ENCODE data around the gene NWD2. TPM values are rescaled to one million over a fixed set of nuclear protein-coding genes. Genes with fewer than 3 reads are reported as not detected.
A peak's percentile ranks its signal among the peaks of the same experiment; 100 is the strongest.
"Not testable (repeated sequence)": the region's sequence is repeated elsewhere in the genome, so short reads cannot be mapped to it uniquely, and the experiment has no call there.

Gene NWD2
- 0.33 and 0.39 TPM in 2 replicates for total RNA-seq (2014; rRNA removed; shearing (Covaris generic))

GRCh38 chr4:37244583-37245390, at the start of gene NWD2:
NWD2 (plus strand) TSS chr4:37244743; CDS start chr4:37245068, 325 bp downstream.
- no peak for DNase-seq (ENCODE audit: low spot score)

DNA sequence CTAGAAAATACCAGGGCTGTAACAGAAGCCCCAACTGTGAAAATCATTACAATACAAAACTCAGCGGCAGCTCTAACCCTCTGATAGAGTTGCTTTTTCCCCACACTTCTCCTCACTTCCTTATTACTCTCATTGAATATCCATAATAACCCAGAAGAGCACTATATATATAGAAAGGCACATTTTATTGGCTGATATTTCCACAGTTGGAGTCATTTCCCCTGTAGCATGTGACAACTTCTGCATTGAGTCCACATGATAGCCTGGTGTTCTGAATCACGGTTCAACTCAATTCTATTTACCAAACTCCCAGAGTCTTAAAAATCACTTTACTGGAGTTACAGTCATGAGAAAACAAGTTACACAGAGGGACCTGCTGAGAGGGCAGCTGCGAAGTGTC, 46.6 kb upstream of the NWD2 start:
- DNase-seq (ENCODE audit: low spot score) = no peak

- not testable (repeated sequence) for DNase-seq (ENCODE audit: low spot score)
Observed at GRCh38 chr4:37204740-37205139, 39.8 kb upstream of the NWD2 start.

- no peak for DNase-seq (ENCODE audit: low spot score)
Observed at GRCh38 chr4:37216209-37216608, 28.3 kb upstream of the NWD2 start.

DNA sequence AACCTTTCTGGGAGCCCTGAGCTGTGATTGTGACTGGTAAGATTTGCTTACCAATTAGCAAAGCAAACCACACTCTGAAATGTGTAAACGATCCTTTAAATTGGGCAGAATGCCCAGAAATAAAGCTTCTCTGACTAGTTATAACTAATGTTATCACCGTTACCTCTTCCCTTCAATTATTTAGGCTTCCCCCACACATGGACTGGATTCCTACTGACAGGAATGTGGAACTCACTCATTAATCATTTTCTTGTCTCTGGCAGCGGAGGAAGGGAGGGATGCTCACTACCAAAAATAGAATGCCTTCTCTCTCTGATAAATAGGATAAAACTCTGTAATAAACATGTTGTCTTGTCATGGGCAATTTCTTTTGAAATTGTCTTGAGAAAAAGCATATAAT, 25.3 kb upstream of the NWD2 start:
- DNase-seq (ENCODE audit: low spot score) = no peak

- no peak for DNase-seq (ENCODE audit: low spot score)
Observed at GRCh38 chr4:37219990-37220389, 24.6 kb upstream of the NWD2 start.

- DNase-seq (ENCODE audit: low spot score) = no peak
Observed at GRCh38 chr4:37220685-37221084, 23.9 kb upstream of the NWD2 start.

DNA sequence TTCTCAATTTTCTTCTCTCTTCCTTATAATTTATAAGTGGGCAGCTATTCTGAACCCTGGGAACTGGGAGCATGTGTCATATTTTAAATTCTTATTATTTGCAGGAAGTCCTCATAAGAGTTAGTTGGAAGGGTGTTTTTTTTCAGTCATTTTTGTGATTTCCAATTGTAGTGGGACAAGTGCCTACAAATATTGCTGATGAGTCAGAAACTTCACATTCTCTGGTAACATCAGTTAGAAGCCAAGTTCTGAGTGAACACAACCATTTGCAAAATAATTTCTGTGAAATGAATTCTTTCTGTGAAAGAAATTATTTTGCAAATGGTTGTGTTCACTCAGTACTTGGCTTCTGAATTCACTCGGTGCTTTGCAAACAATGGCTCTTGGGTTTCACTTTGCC, 20.8 kb upstream of the NWD2 start:
- no peak for DNase-seq (ENCODE audit: low spot score)

DNA sequence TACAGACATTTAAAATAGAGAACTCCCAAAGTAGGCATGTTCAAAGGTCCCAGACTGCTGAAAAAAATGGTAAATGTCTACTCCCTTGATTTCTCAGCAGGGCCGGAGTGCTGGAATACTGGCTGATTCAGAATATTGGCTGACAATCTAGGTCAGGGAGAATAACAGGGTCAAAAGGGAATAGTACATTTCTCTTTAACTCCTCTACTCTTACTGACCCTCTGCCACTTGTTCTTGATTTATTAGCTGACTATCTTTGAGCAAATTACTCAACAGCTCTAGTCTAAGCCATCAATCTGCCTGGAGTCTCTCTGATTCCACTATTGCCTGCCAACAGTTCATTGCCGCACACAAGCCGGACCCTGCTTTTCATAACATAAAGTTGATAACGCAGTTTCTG, 19.7 kb upstream of the NWD2 start:
- no peak for DNase-seq (ENCODE audit: low spot score)

DNA sequence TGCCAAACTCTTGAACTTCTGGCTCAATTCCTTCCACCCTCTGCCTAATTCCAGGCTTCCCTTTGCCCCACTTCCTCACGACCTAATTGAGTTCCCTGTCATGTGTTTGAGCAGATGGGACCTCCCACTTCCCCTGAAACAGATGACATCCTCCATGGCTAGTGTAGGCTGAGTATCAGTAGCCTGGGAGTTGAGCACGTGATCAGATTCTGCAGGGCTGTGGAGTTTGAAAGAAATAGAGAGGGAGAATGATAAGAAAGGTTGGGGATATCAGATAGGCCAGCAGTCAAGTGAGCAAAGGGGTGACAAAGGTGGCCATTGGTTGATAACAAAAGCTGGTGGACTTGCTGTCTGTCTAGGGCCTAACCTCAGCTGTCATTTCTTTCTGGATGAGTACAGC, 18.8 kb upstream of the NWD2 start:
- DNase-seq (ENCODE audit: low spot score) = no peak

- DNase-seq (ENCODE audit: low spot score) = peak; percentile 28
Observed at GRCh38 chr4:37232315-37232714, 12.2 kb upstream of the NWD2 start.

GRCh38 chr4:37236165-37236564, 8.4 kb upstream of the NWD2 start:
- DNase-seq (ENCODE audit: low spot score) = no peak

GRCh38 chr4:37241647-37242046, 2.9 kb upstream of the NWD2 start:
- DNase-seq (ENCODE audit: low spot score) = no peak

DNA sequence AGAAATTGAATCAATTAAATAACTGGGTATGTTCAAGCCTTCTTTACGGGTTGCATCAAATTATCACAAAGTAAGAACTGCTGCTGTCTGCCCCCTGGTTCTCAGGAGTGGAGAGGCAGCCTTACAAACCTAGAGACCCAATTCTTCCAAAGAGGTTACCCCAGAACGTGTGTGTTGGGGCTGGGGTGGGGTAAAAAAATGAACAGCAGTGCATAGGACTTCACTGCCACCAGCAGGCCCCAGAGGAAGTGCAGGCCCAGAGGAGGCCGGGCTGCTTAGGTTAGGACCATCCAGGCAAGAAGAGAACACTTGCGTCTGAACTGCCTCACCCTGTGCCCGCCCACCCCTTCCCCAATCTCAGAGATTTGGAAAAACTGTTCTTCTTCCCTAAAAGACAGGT, 1.5 kb upstream of the NWD2 start:
- DNase-seq (ENCODE audit: low spot score) = no peak

DNA sequence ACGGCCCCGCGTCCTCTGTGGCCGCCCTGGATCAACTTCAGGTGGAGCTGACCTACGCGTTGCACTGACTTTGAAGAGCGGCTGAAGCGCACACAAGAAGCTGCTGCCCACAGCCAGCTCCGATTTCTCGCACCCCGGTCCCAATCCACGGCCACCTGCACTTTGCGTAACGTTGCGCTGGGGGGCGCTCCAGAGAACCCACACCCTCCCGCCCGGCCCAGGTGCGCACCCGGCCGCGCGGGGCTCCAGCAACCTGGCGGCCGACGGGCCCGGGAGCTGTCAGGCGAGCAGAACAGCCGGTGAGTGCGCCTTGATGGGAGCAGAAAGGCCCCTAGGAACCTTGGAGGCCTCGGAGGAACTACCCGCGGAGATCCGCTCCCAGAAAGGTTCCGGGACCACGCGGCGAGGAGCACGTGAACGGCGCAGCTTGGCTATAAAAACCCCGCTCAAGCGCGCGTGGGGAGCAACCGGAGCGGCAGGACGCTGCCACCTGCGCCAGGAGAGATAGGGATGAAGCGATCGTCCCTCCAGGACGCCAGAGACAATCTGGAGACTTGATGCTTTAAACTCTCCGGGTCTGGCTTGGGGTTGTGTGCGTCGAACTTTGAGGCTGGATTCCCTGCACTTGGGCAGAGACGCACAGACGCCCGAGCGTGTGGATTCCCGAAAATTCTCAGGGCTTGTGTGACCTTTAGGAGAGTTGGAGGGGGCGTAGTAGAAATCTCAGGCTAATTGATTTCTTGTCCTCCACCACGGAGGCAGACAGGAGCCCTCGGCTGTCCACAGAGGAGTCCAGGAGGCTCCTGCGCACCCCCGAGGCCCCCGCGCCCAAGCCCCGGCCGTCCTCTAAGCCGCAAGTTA, 591 bp upstream of the NWD2 start:
- no peak for DNase-seq (ENCODE audit: low spot score)

GRCh38 chr4:37245391-37245954, 930 bp downstream of the NWD2 start:
- no peak for DNase-seq (ENCODE audit: low spot score)

GRCh38 chr4:37246891-37247290, 2.3 kb downstream of the NWD2 start:
- no peak for DNase-seq (ENCODE audit: low spot score)

DNA sequence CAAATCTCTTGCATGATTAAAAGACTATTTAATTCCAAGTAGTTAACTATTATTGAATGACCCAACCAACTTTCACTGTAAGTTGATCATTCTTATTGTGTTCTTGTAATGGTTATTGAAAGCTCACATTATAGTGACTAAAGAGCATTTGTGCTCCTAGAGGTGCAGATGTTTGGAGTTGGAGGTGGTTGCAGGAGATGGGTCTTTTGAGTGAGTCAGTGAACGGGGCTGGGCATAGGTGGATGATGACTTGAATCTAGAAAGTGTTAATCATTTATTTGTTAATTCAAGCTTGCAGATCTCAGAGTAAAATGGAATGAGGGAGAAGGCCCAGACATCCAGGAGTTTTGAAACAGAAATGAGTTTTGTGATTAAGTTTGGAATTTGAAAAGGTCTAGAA, 13.7 kb downstream of the NWD2 start:
- no peak for DNase-seq (ENCODE audit: low spot score)

DNA sequence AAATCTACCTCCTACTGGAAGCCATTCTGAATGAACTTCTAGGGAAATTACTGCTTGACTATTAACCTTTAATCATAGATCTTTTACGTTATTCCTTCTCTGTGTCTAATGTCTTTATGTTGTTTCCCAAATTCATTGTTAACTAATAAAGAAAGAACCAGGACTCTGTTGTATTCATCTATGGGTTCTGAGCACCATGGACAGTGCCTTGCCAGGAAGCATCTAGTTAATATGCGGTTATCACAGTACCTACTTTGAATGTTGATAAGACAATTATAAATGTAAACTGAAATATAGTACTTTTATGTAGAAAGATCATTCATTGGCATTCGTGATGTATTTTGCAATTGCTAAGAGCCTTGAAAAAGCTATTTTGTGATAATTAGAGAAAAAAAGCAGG, 23.8 kb downstream of the NWD2 start:
- peak; percentile 43 for DNase-seq (ENCODE audit: low spot score)

- DNase-seq (ENCODE audit: low spot score) = no peak
Observed at GRCh38 chr4:37279121-37279520, 34.6 kb downstream of the NWD2 start.

DNA sequence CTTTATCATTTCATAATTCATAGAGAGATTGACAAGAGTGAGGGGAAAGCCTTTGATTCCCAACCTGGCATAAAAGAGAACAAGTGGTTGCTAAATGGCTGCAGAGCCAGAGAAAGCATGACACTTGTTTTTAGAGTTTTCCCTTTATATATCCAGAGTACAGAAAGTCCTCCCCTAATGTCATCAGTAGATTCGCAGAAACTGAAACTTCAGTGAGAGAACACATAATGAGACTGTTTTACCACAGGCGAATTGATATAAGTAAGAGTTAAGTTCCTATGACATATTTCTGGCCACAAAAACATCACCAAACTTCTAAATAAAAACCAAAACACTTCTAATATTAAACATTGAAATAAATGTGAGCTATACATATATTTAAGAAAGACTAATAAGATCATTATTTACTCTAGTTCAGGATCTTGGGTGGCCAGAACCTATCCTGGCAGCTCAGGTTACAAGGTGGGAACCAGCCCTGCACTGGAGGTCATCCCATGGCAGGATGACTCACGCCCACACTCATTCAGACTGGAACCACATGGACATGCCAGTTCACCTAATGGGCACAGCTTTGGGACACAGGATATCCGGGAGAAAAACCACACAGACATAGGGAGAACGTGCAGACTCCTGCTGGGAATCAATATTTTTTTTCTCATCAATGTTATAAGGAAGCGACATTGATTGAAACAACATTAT, 35.5 kb downstream of the NWD2 start:
- DNase-seq (ENCODE audit: low spot score) = peak; percentile 61

DNA sequence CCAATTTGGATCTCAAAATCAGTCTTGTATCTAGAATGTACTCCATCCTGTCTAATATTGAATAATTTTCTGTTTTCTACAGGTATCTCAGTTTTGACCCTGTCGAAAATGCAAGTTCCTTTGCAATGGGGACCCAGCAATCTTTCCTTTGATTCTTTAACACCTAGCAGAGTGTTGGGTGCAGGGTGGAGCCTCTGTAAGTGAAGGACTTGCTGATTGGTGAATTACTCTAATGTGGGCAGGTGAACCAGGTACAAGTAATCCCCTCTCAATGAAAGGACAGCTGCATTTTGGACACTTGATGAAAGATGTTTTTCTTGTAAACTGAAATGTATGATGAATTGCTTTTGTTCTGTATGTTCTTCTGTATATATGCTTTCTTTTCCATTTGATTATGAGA, 54.9 kb downstream of the NWD2 start:
- no peak for DNase-seq (ENCODE audit: low spot score)
